Neural cell (in vitro differentiated cells): ENCODE data around the gene GLRX5. TPM values are rescaled to one million over a fixed set of nuclear protein-coding genes. Genes with fewer than 3 reads are reported as not detected.

ENCODE experiments used
- H2AFZ ChIP-seq: fragments of 200-600, 300-800 bp; sonication (generic), shearing (Covaris generic); 2 replicates; pipeline ENCODE4 v1.6.0; 2014; ENCODE audit warnings: low read depth, mild to moderate bottlenecking, antibody characterized with exemption, low read length, moderate library complexity
- H3F3A ChIP-seq: fragments of 200-600 bp; shearing (Covaris generic); 2 replicates; pipeline ENCODE4 v1.6.1; 2016; ENCODE audit warnings: mild to moderate bottlenecking, moderate library complexity, mixed read lengths, antibody characterized with exemption, low read length; ENCODE audit not compliant: insufficient read depth, poor library complexity, severe bottlenecking
- H3K27ac ChIP-seq: fragments of 200-600, 300-800 bp; sonication (generic), shearing (Covaris generic); 2 replicates; pipeline ENCODE4 v1.5.1; 2014; ENCODE audit warnings: mild to moderate bottlenecking, low read length, moderate library complexity
- H3K27me3 ChIP-seq: fragments of 300-800, 200-600 bp; sonication (generic), shearing (Covaris generic); 2 replicates; pipeline ENCODE4 v1.6.0; 2014; ENCODE audit warnings: mild to moderate bottlenecking, low read depth, low read length, moderate library complexity; ENCODE audit not compliant: insufficient read depth
- H3K36me3 ChIP-seq: fragments of 300-800, 200-600 bp; sonication (generic), shearing (Covaris generic); 2 replicates; pipeline ENCODE4 v1.5.1; 2014; ENCODE audit warnings: mild to moderate bottlenecking, antibody characterized with exemption, low read length, moderate library complexity; ENCODE audit not compliant: insufficient read depth
- H3K4me2 ChIP-seq: fragments of 300-800, 200-600 bp; sonication (generic), shearing (Covaris generic); 2 replicates; pipeline ENCODE4 v1.6.0; 2014; ENCODE audit warnings: mild to moderate bottlenecking, low read length
- H3K4me3 ChIP-seq: fragments of 300-800, 200-600 bp; sonication (generic), shearing (Covaris generic); 2 replicates; pipeline ENCODE4 v1.5.1; 2014; ENCODE audit warnings: mild to moderate bottlenecking, low read length, moderate library complexity
- H3K79me2 ChIP-seq: fragments of 200-600 bp; shearing (Covaris generic); replicated peaks from 2 replicates; pipeline ENCODE4 v1.6.0; 2014; ENCODE audit warnings: mild to moderate bottlenecking, low read length, moderate library complexity; ENCODE audit not compliant: insufficient read depth
- H3K9ac ChIP-seq: fragments of 300-800, 200-600 bp; sonication (generic), shearing (Covaris generic); 2 replicates; pipeline ENCODE4 v1.6.1; 2016; ENCODE audit warnings: mild to moderate bottlenecking, low read length, mixed read lengths
- H3K9me2 ChIP-seq: fragments of 200-600 bp; shearing (Covaris generic); 2 replicates; pipeline ENCODE4 v1.6.1; 2016; ENCODE audit warnings: mild to moderate bottlenecking, low read length, mixed read lengths; ENCODE audit not compliant: insufficient read depth
- H3K9me3 ChIP-seq: fragments of 200-600, 300-800 bp; sonication (generic), shearing (Covaris generic); 2 replicates; pipeline ENCODE4 v1.6.1; 2016; ENCODE audit warnings: mild to moderate bottlenecking, mixed run types, low read length, moderate library complexity, mixed read lengths
- H4K20me1 ChIP-seq: fragments of 200-600 bp; shearing (Covaris generic); 2 replicates; pipeline ENCODE4 v1.6.1; 2016; ENCODE audit warnings: mild to moderate bottlenecking, mixed run types; ENCODE audit not compliant: insufficient read depth
- EP300 ChIP-seq: fragments of 450-650 bp; conservative IDR thresholded peaks from 2 replicates; pipeline ENCODE4 v1.6.1; 2014; ENCODE audit warnings: antibody characterized with exemption, mild to moderate bottlenecking, moderate library complexity; ENCODE audit not compliant: poor library complexity, severe bottlenecking
- EZH2 ChIP-seq: fragments of 200-600, 300-800 bp; shearing (Covaris generic), sonication (generic); IDR thresholded peaks from 2 replicates; pipeline ENCODE4 v1.6.1; 2014; ENCODE audit warnings: antibody characterized with exemption, low read length, borderline replicate concordance, mild to moderate bottlenecking; ENCODE audit not compliant: insufficient read depth, poor library complexity, severe bottlenecking
- MXI1 ChIP-seq: fragments of 450-650 bp; conservative IDR thresholded peaks from 2 replicates; pipeline ENCODE4 v1.6.1; 2014; ENCODE audit warnings: antibody characterized with exemption, mild to moderate bottlenecking; ENCODE audit not compliant: poor library complexity, severe bottlenecking
- POLR2AphosphoS5 ChIP-seq: IDR thresholded peaks from 2 replicates; pipeline ENCODE4 v1.6.1; 2012
- RAD21 ChIP-seq: fragments of 450-650 bp; conservative IDR thresholded peaks from 2 replicates; pipeline ENCODE4 v1.6.1; 2014; ENCODE audit warnings: antibody characterized with exemption, mild to moderate bottlenecking, moderate library complexity
- REST ChIP-seq: IDR thresholded peaks from 2 replicates; pipeline ENCODE4 v1.6.1; 2012; ENCODE audit warnings: borderline replicate concordance
- SMC3 ChIP-seq: fragments of 450-650 bp; conservative IDR thresholded peaks from 2 replicates; pipeline ENCODE4 v1.6.1; 2014; ENCODE audit warnings: antibody characterized with exemption, mild to moderate bottlenecking, moderate library complexity; ENCODE audit not compliant: poor library complexity
- TAF1 ChIP-seq: IDR thresholded peaks from 2 replicates; pipeline ENCODE4 v1.6.1; 2012; ENCODE audit warnings: low read depth
- polyA plus RNA-seq: library from polyadenylated mRNA; depleted of rRNA; stranded (reverse); fragments of >200 nt; gene quantifications from 2 replicates; pipeline ENCODE4 v1.2.3, GENCODE V29; 2014
- TF ChIP-seq, protein P1 (sequence below): fragments of 450-650 bp; IDR thresholded peaks from 2 replicates; pipeline ENCODE4 v1.5.1; 2014; ENCODE audit warnings: antibody characterized with exemption, mild to moderate bottlenecking, moderate library complexity; ENCODE audit not compliant: poor library complexity, severe bottlenecking

The GLRX5 gene
- polyA plus RNA-seq, 1 donor from 2014 or later = 81.0 TPM

DNA sequence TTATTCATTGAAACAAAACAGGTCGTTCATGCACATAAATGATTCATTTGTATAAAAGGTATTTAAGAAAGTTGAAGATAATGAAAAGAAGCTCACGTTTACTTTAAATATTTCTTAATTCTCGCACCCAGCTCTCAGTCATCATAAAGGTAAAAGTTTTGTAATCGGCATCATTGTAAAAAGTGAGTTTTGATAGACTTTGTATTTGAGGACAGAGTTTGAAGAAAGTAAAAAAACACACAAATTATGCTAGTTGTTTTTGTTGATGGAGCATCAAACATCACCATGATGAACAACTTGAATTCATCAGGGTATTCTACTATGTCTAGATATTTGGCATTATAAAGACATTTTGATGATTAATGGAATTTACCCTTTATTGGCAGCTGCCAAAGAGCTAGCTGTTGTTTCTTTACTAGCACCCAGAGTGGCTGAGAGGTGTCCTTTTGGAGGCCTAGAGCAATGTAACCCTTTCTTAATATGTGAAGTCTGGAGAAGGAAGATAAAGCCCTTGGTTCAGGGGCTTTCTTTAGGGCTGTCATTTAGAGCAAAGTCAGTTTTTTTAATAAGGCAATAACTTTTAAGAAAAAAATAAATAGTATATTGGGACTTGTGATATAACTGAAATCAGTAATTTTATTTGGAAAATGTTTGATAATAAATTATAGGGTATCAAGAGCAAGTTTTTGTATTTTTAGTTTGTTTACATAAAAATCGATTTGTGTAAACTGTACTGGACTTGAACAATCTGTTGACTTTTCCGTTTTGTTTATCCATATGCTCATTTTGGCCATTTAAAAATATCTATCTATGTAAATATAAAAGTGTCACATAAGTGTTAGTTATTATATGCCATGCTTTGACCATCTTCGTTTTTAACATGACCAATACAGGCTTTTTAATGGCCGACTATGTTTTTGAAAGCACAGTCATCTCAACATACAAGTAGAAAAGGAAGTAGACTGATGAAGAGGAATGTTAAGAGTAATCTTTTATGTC lies 7.4 kb downstream of the GLRX5 start:
- Histone ChIP-seq H3K27me3 (no peaks in the 10 kb centered on the region), H3K9ac (no peak overlapping the region), H3K4me2 (no peak overlapping the region), H3K9me2 (no peaks in the 10 kb centered on the region), H3K9me3 (no peaks in the 10 kb centered on the region), H4K20me1 (no peaks in the 10 kb centered on the region), H3K79me2 (peaks cover 56% of the 10 kb centered on the region), H3F3A (no peaks in the 10 kb centered on the region), H2AFZ (no peak overlapping the region), H3K4me3 (no peak overlapping the region), H3K27ac (no peak overlapping the region), H3K36me3 (no peaks in the 10 kb centered on the region)
- no peak for TF ChIP-seq MXI1
- no peak for TF ChIP-seq REST
- TF ChIP-seq EZH2 = no peak
- TF ChIP-seq, protein P1, sequence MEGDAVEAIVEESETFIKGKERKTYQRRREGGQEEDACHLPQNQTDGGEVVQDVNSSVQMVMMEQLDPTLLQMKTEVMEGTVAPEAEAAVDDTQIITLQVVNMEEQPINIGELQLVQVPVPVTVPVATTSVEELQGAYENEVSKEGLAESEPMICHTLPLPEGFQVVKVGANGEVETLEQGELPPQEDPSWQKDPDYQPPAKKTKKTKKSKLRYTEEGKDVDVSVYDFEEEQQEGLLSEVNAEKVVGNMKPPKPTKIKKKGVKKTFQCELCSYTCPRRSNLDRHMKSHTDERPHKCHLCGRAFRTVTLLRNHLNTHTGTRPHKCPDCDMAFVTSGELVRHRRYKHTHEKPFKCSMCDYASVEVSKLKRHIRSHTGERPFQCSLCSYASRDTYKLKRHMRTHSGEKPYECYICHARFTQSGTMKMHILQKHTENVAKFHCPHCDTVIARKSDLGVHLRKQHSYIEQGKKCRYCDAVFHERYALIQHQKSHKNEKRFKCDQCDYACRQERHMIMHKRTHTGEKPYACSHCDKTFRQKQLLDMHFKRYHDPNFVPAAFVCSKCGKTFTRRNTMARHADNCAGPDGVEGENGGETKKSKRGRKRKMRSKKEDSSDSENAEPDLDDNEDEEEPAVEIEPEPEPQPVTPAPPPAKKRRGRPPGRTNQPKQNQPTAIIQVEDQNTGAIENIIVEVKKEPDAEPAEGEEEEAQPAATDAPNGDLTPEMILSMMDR = no peak
- TF ChIP-seq EP300 = no peak
- TF ChIP-seq POLR2AphosphoS5 = no peak
- no peak for TF ChIP-seq TAF1
- no peak for TF ChIP-seq RAD21
- TF ChIP-seq SMC3 = no peak

DNA sequence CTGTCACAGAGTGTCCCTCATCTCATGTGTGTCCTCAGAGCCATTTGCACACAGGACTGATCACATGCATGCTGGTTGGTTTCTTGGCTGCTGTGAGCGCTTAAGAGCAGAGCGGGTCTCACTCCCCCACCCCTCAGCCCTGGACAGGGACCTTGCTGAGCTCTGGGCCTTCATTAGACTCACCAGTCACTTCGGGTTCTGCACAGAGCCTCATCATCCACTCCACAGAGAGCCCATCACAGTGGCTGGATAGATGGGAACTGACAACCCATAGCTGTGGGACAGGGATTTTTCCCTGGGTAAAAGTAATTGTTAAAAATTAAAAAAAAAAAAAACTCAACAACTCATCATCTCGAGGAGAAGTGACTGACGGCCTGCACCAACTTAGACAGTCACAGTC lies 8.2 kb downstream of the GLRX5 start:
- Histone ChIP-seq H3F3A (no peaks in the 10 kb centered on the region), H3K27ac (no peak overlapping the region), H3K4me3 (no peak overlapping the region), H2AFZ (no peak overlapping the region), H3K36me3 (no peaks in the 10 kb centered on the region), H3K9me2 (no peaks in the 10 kb centered on the region), H3K79me2 (peaks cover 49% of the 10 kb centered on the region), H3K9ac (no peak overlapping the region), H3K27me3 (no peaks in the 10 kb centered on the region), H3K9me3 (no peaks in the 10 kb centered on the region), H3K4me2 (no peak overlapping the region), H4K20me1 (no peaks in the 10 kb centered on the region)
- TF ChIP-seq EZH2 (no peak), MXI1 (no peak), TAF1 (no peak), REST (no peak), EP300 (no peak), RAD21 (no peak), POLR2AphosphoS5 (no peak)
- TF ChIP-seq, protein P1 = no peak
